ENCODE results near the gene ARPC2. TPM values are rescaled to one million over a fixed set of nuclear protein-coding genes. Genes with fewer than 3 reads are reported as not detected.
A peak's percentile ranks its signal among the peaks of the same experiment; 100 is the strongest.

Gene ARPC2
- total RNA-seq, 1 donor from 2014 or later: 159 TPM

GRCh38 chr2:218273908-218274249 is 56.9 kb downstream of the ARPC2 start:
- peak overlapping the region; percentile 19 for H3K27ac Mint-ChIP-seq (ENCODE audit: unreplicated experiment)
- no peak for DNase-seq (ENCODE audit: low read depth, low spot score)

GRCh38 chr2:218274586-218274985 is 57.6 kb downstream of the ARPC2 start:
- no peak overlapping the region for H3K4me3 Mint-ChIP-seq
- TF ChIP-seq, protein P1, sequence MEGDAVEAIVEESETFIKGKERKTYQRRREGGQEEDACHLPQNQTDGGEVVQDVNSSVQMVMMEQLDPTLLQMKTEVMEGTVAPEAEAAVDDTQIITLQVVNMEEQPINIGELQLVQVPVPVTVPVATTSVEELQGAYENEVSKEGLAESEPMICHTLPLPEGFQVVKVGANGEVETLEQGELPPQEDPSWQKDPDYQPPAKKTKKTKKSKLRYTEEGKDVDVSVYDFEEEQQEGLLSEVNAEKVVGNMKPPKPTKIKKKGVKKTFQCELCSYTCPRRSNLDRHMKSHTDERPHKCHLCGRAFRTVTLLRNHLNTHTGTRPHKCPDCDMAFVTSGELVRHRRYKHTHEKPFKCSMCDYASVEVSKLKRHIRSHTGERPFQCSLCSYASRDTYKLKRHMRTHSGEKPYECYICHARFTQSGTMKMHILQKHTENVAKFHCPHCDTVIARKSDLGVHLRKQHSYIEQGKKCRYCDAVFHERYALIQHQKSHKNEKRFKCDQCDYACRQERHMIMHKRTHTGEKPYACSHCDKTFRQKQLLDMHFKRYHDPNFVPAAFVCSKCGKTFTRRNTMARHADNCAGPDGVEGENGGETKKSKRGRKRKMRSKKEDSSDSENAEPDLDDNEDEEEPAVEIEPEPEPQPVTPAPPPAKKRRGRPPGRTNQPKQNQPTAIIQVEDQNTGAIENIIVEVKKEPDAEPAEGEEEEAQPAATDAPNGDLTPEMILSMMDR (conservative IDR thresholded peaks at IDR 0.05): no peak
- H3K27me3 Mint-ChIP-seq (ENCODE audit: low read depth): no peaks in the 10 kb centered on the region
- no peaks in the 10 kb centered on the region for H3K9me3 Mint-ChIP-seq
- DNase-seq (ENCODE audit: low read depth, low spot score): no peak
- H3K4me1 Mint-ChIP-seq: peaks cover 26% of the 10 kb centered on the region
- peak overlapping the region; percentile 57 for H3K27ac Mint-ChIP-seq (ENCODE audit: unreplicated experiment)
- no peaks in the 10 kb centered on the region for H3K36me3 Mint-ChIP-seq (ENCODE audit: low read depth)

More at GRCh38 chr2:218273908-218274249, 56.9 kb downstream of the ARPC2 start:
- TF ChIP-seq, protein P1 (conservative IDR thresholded peaks at IDR 0.05): no peak
- H3K27me3 Mint-ChIP-seq (ENCODE audit: low read depth): no peaks in the 10 kb centered on the region
- no peaks in the 10 kb centered on the region for H3K9me3 Mint-ChIP-seq
- no peaks in the 10 kb centered on the region for H3K36me3 Mint-ChIP-seq (ENCODE audit: low read depth)
- H3K4me3 Mint-ChIP-seq: peak overlapping the region; percentile 59
- H3K4me1 Mint-ChIP-seq: peaks cover 32% of the 10 kb centered on the region

- no peak for DNase-seq (ENCODE audit: low read depth, low spot score)
- Mint-ChIP-seq H3K9me3 (no peaks in the 10 kb centered on the region), H3K27ac (ENCODE audit: unreplicated experiment) (no peak overlapping the region), H3K4me1 (peaks cover 20% of the 10 kb centered on the region), H3K36me3 (ENCODE audit: low read depth) (no peaks in the 10 kb centered on the region), H3K27me3 (ENCODE audit: low read depth) (no peaks in the 10 kb centered on the region), H3K4me3 (no peak overlapping the region)
- TF ChIP-seq, protein P1 (conservative IDR thresholded peaks at IDR 0.05): no peak
These were observed 58.5 kb downstream of the ARPC2 start for GRCh38 chr2:218275371-218276072.

- DNase-seq (ENCODE audit: low read depth, low spot score): no peak
- Mint-ChIP-seq H3K4me1 (peaks cover 5% of the 10 kb centered on the region), H3K27me3 (ENCODE audit: low read depth) (no peaks in the 10 kb centered on the region), H3K9me3 (no peaks in the 10 kb centered on the region), H3K36me3 (ENCODE audit: low read depth) (no peaks in the 10 kb centered on the region), H3K27ac (ENCODE audit: unreplicated experiment) (no peak overlapping the region), H3K4me3 (no peak overlapping the region)
- TF ChIP-seq, protein P1 (conservative IDR thresholded peaks at IDR 0.05): no peak
These were observed 60.2 kb downstream of the ARPC2 start for GRCh38 chr2:218276986-218277755.

DNA sequence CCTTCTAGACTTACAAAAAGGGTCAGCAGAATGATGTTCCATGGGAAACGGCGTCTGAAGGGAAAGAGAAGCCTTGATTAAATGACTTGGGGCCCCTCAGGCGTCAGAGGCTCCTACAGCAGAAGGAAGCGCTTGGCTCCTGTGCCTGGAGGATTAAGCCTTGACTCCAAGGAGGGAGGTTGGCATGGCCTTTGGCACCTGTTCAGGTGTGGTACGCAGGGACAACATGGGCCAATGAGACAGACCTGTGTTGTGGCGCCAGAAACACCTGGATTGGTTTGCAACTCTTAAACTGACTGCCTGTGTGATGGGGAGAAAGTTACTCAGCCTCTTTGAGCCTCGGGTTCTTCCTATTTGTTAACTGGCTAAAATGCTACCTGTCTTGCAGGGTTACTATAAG is 60.9 kb downstream of the ARPC2 start:
- TF ChIP-seq, protein P1 (conservative IDR thresholded peaks at IDR 0.05): no peak
- Mint-ChIP-seq H3K4me3 (no peak overlapping the region), H3K9me3 (no peaks in the 10 kb centered on the region)

More for the DNA sequence above, 60.9 kb downstream of the ARPC2 start:
- Mint-ChIP-seq H3K27me3 (ENCODE audit: low read depth) (no peaks in the 10 kb centered on the region), H3K27ac (ENCODE audit: unreplicated experiment) (no peak overlapping the region), H3K4me1 (no peaks in the 10 kb centered on the region), H3K36me3 (ENCODE audit: low read depth) (no peaks in the 10 kb centered on the region)
- DNase-seq (ENCODE audit: low read depth, low spot score): no peak
